H9 (cell line): ENCODE measurements around the gene EPS8L3. TPM values are rescaled to one million over a fixed set of nuclear protein-coding genes. Genes with fewer than 3 reads are reported as not detected.

Experiments used
- DNase-seq: peaks from one replicate; pipeline ENCODE4 v3.0.0-alpha.2; 2017
- H2AFZ ChIP-seq: one replicate; pipeline ENCODE4 v1.6.1; 2013; ENCODE audit warnings: mild to moderate bottlenecking, low read length, control low read depth, moderate library complexity
- H2AK5ac ChIP-seq: 2 replicates; pipeline ENCODE4 v1.6.1; 2013; ENCODE audit warnings: low read length, control low read depth, mixed read lengths; ENCODE audit not compliant: insufficient read length
- H2BK120ac ChIP-seq: one replicate; pipeline ENCODE4 v1.6.1; 2013; ENCODE audit warnings: low read depth, mild to moderate bottlenecking, low read length, control low read depth, inconsistent platforms; ENCODE audit not compliant: poor library complexity, severe bottlenecking
- H2BK12ac ChIP-seq: 2 replicates; pipeline ENCODE4 v1.6.1; 2013; ENCODE audit warnings: low read length, control low read depth, mixed read lengths, low read depth; ENCODE audit not compliant: insufficient read length
- H2BK15ac ChIP-seq: 2 replicates; pipeline ENCODE4 v1.6.1; 2013; ENCODE audit warnings: low read depth, low read length, control low read depth
- H2BK20ac ChIP-seq: one replicate; pipeline ENCODE4 v1.6.1; 2013; ENCODE audit warnings: low read depth, mild to moderate bottlenecking, low read length, control low read depth, inconsistent platforms; ENCODE audit not compliant: poor library complexity, severe bottlenecking
- H2BK5ac ChIP-seq: 2 replicates; pipeline ENCODE4 v1.6.1; 2013; ENCODE audit warnings: low read length, control low read depth, mixed read lengths; ENCODE audit not compliant: insufficient read length
- H3K14ac ChIP-seq: 2 replicates; pipeline ENCODE4 v1.6.1; 2013; ENCODE audit warnings: low read length, control low read depth; ENCODE audit not compliant: insufficient read depth
- H3K18ac ChIP-seq: 2 replicates; pipeline ENCODE4 v1.6.1; 2013; ENCODE audit warnings: low read depth, mild to moderate bottlenecking, mixed read lengths, low read length, control low read depth; ENCODE audit not compliant: insufficient read length
- H3K23ac ChIP-seq: 2 replicates; pipeline ENCODE4 v1.6.1; 2013; ENCODE audit warnings: low read length, control low read depth, mixed read lengths, low read depth; ENCODE audit not compliant: insufficient read length
- H3K23me2 ChIP-seq: 2 replicates; pipeline ENCODE4 v1.6.1; 2013; ENCODE audit warnings: low read depth, mild to moderate bottlenecking, mixed read lengths, low read length, control low read depth; ENCODE audit not compliant: insufficient read length, poor library complexity, severe bottlenecking
- H3K27ac ChIP-seq: 2 replicates; pipeline ENCODE4 v1.5.1; 2013; ENCODE audit warnings: low read length, control low read depth, mixed read lengths, low read depth; ENCODE audit not compliant: insufficient read length
- H3K27me3 ChIP-seq: 2 replicates; pipeline ENCODE4 v1.6.1; 2013; ENCODE audit warnings: low read length, control low read depth, inconsistent platforms; ENCODE audit not compliant: insufficient read depth
- H3K4ac ChIP-seq: 2 replicates; pipeline ENCODE4 v1.6.1; 2013; ENCODE audit warnings: low read depth, mild to moderate bottlenecking, control low read depth, inconsistent platforms, low read length, moderate library complexity
- H3K4me1 ChIP-seq: 2 replicates; pipeline ENCODE4 v1.6.1; 2013; ENCODE audit warnings: low read length, control low read depth, inconsistent platforms; ENCODE audit not compliant: insufficient read depth
- H3K4me2 ChIP-seq: 2 replicates; pipeline ENCODE4 v1.6.1; 2013; ENCODE audit warnings: low read length, control low read depth, mixed read lengths; ENCODE audit not compliant: insufficient read length, insufficient read depth
- H3K56ac ChIP-seq: 2 replicates; pipeline ENCODE4 v1.6.1; 2013; ENCODE audit warnings: low read depth, mild to moderate bottlenecking, mixed read lengths, low read length, control low read depth; ENCODE audit not compliant: insufficient read length
- H3K79me1 ChIP-seq: 2 replicates; pipeline ENCODE4 v1.6.1; 2013; ENCODE audit warnings: low read depth, mild to moderate bottlenecking, moderate library complexity, low read length, control low read depth, inconsistent platforms; ENCODE audit not compliant: insufficient read depth, poor library complexity, severe bottlenecking
- H3K79me2 ChIP-seq: 2 replicates; pipeline ENCODE4 v1.6.1; 2013; ENCODE audit warnings: low read length, control low read depth, inconsistent platforms; ENCODE audit not compliant: insufficient read depth
- H3K9ac ChIP-seq: 2 replicates; pipeline ENCODE4 v1.6.1; 2013; ENCODE audit warnings: low read length, control low read depth, mixed read lengths; ENCODE audit not compliant: insufficient read length; ENCODE audit errors: extremely low read depth
- H3K9me3 ChIP-seq: one replicate; pipeline ENCODE4 v1.6.1; 2013; ENCODE audit warnings: low read depth, low read length, inconsistent platforms; ENCODE audit not compliant: control insufficient read depth
- H3T11ph ChIP-seq: one replicate; pipeline ENCODE4 v1.6.1; 2013; ENCODE audit warnings: mild to moderate bottlenecking, low read length, control low read depth, inconsistent platforms
- H4K20me1 ChIP-seq: one replicate; pipeline ENCODE4 v1.6.1; 2013; ENCODE audit not compliant: control insufficient read depth, insufficient read length, insufficient read depth
- H4K5ac ChIP-seq: 2 replicates; pipeline ENCODE4 v1.6.1; 2013; ENCODE audit warnings: low read depth, mild to moderate bottlenecking, mixed read lengths, low read length, control low read depth; ENCODE audit not compliant: insufficient read length
- H4K8ac ChIP-seq: replicated peaks from 2 replicates; pipeline ENCODE4 v1.6.1; 2013; ENCODE audit warnings: low read length, control low read depth, mixed read lengths, low read depth; ENCODE audit not compliant: insufficient read length
- H4K91ac ChIP-seq: 2 replicates; pipeline ENCODE4 v1.6.1; 2013; ENCODE audit warnings: low read depth, mild to moderate bottlenecking, moderate library complexity, mixed read lengths, low read length, control low read depth; ENCODE audit not compliant: insufficient read length
- H3K27ac Mint-ChIP-seq, 3 experiments: 2 replicates in 2 of 3; 3 replicates in 1 of 3; pipeline ENCODE4 v1.8.0; 2020 to 2021; ENCODE audit warnings: mixed read lengths in 3 of 3, mild to moderate bottlenecking in 1 of 3, moderate library complexity in 1 of 3
- H3K27me3 Mint-ChIP-seq: 2 replicates; pipeline ENCODE4 v1.8.0; 2021; ENCODE audit warnings: low read depth, mild to moderate bottlenecking, moderate library complexity, mixed read lengths
- H3K36me3 Mint-ChIP-seq, 3 experiments: 2 replicates in 2 of 3; 3 replicates in 1 of 3; pipeline ENCODE4 v1.8.0; 2020 to 2021; ENCODE audit warnings: low read depth in 3 of 3, mixed read lengths in 3 of 3; ENCODE audit not compliant: insufficient read depth in 1 of 3
- H3K4me1 Mint-ChIP-seq, 2 experiments: 2 replicates each; pipeline ENCODE4 v1.8.0; 2020; ENCODE audit warnings: mixed read lengths in 2 of 2
- H3K4me3 Mint-ChIP-seq, 2 experiments: 2 replicates in 1 of 2; 3 replicates in 1 of 2; pipeline ENCODE4 v1.8.0; 2020 to 2021; ENCODE audit warnings: mild to moderate bottlenecking in 2 of 2, mixed read lengths in 2 of 2, moderate library complexity in 1 of 2
- H3K9me3 Mint-ChIP-seq, 2 experiments: 2 replicates in 1 of 2; 3 replicates in 1 of 2; pipeline ENCODE4 v1.8.0; 2020; ENCODE audit warnings: mild to moderate bottlenecking in 2 of 2, mixed read lengths in 2 of 2, moderate library complexity in 1 of 2
- WGBS: extraction: QIAGEN DNeasy Blood & Tissue Kit; methylation state at CpG from one replicate; pipeline ENCODE4 v1.1.7; 2013; ENCODE audit warnings: missing lambda C conversion rate, low lambda C conversion rate, mixed read lengths; ENCODE audit not compliant: insufficient read length; ENCODE audit errors: extremely low coverage; 5-methylcytosine and 5-hydroxymethylcytosine counted together
- total RNA-seq: library from RNA; stranded (reverse); gene quantifications from 2 replicates; pipeline ENCODE4 v1.2.1, GENCODE V29; 2021
- TF ChIP-seq, protein P1 (sequence below): fragments of 200-600 bp; sonication (generic); conservative IDR thresholded peaks from 3 replicates; pipeline ENCODE4 v1.8.0; 2021; ENCODE audit warnings: antibody characterized with exemption, mild to moderate bottlenecking

Gene EPS8L3
- total RNA-seq, 1 experiment from 2014 or later, result not detected

DNA sequence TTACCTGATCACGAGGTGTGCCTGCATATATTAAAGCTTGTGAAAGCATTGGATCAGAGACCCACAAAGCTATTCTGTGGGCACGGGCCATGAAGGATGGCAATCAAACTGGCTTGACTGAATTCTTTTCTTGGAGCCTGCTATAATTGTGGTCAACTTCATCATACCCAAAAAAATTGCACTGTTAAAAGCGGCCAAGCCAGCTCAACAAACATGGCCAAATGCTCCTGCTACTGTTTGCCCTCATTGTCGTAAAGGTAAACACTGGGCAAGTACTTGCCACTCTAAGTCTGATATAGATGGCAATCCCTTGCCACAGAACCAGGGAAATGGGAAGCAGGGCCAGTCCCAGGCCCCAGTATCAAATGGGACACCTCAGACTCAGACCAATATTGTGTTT lies 58.3 kb downstream of the EPS8L3 start:
- TF ChIP-seq, protein P1, sequence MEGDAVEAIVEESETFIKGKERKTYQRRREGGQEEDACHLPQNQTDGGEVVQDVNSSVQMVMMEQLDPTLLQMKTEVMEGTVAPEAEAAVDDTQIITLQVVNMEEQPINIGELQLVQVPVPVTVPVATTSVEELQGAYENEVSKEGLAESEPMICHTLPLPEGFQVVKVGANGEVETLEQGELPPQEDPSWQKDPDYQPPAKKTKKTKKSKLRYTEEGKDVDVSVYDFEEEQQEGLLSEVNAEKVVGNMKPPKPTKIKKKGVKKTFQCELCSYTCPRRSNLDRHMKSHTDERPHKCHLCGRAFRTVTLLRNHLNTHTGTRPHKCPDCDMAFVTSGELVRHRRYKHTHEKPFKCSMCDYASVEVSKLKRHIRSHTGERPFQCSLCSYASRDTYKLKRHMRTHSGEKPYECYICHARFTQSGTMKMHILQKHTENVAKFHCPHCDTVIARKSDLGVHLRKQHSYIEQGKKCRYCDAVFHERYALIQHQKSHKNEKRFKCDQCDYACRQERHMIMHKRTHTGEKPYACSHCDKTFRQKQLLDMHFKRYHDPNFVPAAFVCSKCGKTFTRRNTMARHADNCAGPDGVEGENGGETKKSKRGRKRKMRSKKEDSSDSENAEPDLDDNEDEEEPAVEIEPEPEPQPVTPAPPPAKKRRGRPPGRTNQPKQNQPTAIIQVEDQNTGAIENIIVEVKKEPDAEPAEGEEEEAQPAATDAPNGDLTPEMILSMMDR, result no peak
- H3K4me3 Mint-ChIP-seq, result no peak overlapping the region
- Histone ChIP-seq H3K4me2 (no peak overlapping the region), H3K9ac (no peak overlapping the region), H3K14ac (no peak overlapping the region), H4K8ac (no peak overlapping the region), H3K18ac (no peak overlapping the region), H2BK15ac (no peak overlapping the region), H3K56ac (no peak overlapping the region), H4K5ac (no peak overlapping the region), H2AFZ (no peak overlapping the region), H3K23me2 (no peaks in the 10 kb centered on the region), H3K23ac (no peak overlapping the region), H2BK5ac (no peak overlapping the region), H3K27ac (no peak overlapping the region), H3K27me3 (no peaks in the 10 kb centered on the region), H2BK20ac (no peak overlapping the region), H3K79me1 (no peaks in the 10 kb centered on the region), H2BK120ac (no peak overlapping the region), H2BK12ac (no peak overlapping the region), H2AK5ac (no peak overlapping the region), H3K9me3 (no peaks in the 10 kb centered on the region), H3K79me2 (no peaks in the 10 kb centered on the region), H3T11ph (no peak overlapping the region), H3K4ac (no peak overlapping the region), H4K91ac (no peak overlapping the region), H4K20me1 (no peaks in the 10 kb centered on the region), H3K4me1 (no peaks in the 10 kb centered on the region)
- peaks cover 0 to 3% of the 10 kb centered on the region in 2 experiments; a peak in 2 of 4 replicates for H3K4me1 Mint-ChIP-seq
- WGBS, result no CpG with 5 or more reads among the region's 4 CpGs
- no peak overlapping the region for H3K27ac Mint-ChIP-seq
- H3K27me3 Mint-ChIP-seq, result peaks cover 13% of the 10 kb centered on the region
- H3K9me3 Mint-ChIP-seq, result peaks cover 24 to 38% of the 10 kb centered on the region in 2 experiments
- DNase-seq, result no peak
- peaks cover 10 to 25% (median 12%) of the 10 kb centered on the region in 3 experiments; a peak in 6 of 7 replicates for H3K36me3 Mint-ChIP-seq
